Measurements from ENCODE around the gene ZNG1B.
"Not testable (repeated sequence)": the region's sequence is repeated elsewhere in the genome, so short reads cannot be mapped to it uniquely, and the experiment has no call there.

The ZNG1B gene

GRCh38 chr2:113527350-113528045 lies 90.0 kb downstream of the ZNG1B start:
- H3K27ac Mint-ChIP-seq; H3K36me3 Mint-ChIP-seq; H3K27me3 Mint-ChIP-seq; H3K4me1 Mint-ChIP-seq (ENCODE audit: low read depth); H3K9me3 Mint-ChIP-seq (ENCODE audit: low read depth); H3K4me3 Mint-ChIP-seq: not testable (repeated sequence)

- H3K27ac Mint-ChIP-seq; H3K36me3 Mint-ChIP-seq; H3K4me3 Mint-ChIP-seq; H3K9me3 Mint-ChIP-seq (ENCODE audit: low read depth); H3K4me1 Mint-ChIP-seq (ENCODE audit: low read depth); H3K27me3 Mint-ChIP-seq: not testable (repeated sequence)
These were observed 90.6 kb downstream of the ZNG1B start for GRCh38 chr2:113528126-113528525.

- not testable (repeated sequence) for H3K36me3 Mint-ChIP-seq, H3K27ac Mint-ChIP-seq, H3K4me3 Mint-ChIP-seq
These were observed 91.4 kb downstream of the ZNG1B start for GRCh38 chr2:113528904-113529303.

GRCh38 chr2:113532991-113533390 lies 95.5 kb downstream of the ZNG1B start:
- H3K27me3 Mint-ChIP-seq; H3K27ac Mint-ChIP-seq; H3K36me3 Mint-ChIP-seq; H3K4me3 Mint-ChIP-seq; H3K9me3 Mint-ChIP-seq (ENCODE audit: low read depth); H3K4me1 Mint-ChIP-seq (ENCODE audit: low read depth): not testable (repeated sequence)

More at GRCh38 chr2:113528904-113529303, 91.4 kb downstream of the ZNG1B start:
- H3K27me3 Mint-ChIP-seq; H3K9me3 Mint-ChIP-seq (ENCODE audit: low read depth); H3K4me1 Mint-ChIP-seq (ENCODE audit: low read depth): not testable (repeated sequence)

- H3K27me3 Mint-ChIP-seq; H3K4me3 Mint-ChIP-seq; H3K9me3 Mint-ChIP-seq (ENCODE audit: low read depth); H3K36me3 Mint-ChIP-seq; H3K27ac Mint-ChIP-seq; H3K4me1 Mint-ChIP-seq (ENCODE audit: low read depth): not testable (repeated sequence)
These were observed 99.1 kb downstream of the ZNG1B start for GRCh38 chr2:113536573-113536972.

- H3K9me3 Mint-ChIP-seq (ENCODE audit: low read depth); H3K27me3 Mint-ChIP-seq; H3K4me1 Mint-ChIP-seq (ENCODE audit: low read depth); H3K36me3 Mint-ChIP-seq; H3K27ac Mint-ChIP-seq: not testable (repeated sequence)
- peak overlapping the region; percentile 73 for H3K4me3 Mint-ChIP-seq
These were observed 103.3 kb downstream of the ZNG1B start for GRCh38 chr2:113540834-113541203.

- H3K27me3 Mint-ChIP-seq; H3K9me3 Mint-ChIP-seq (ENCODE audit: low read depth); H3K4me1 Mint-ChIP-seq (ENCODE audit: low read depth); H3K36me3 Mint-ChIP-seq; H3K27ac Mint-ChIP-seq: not testable (repeated sequence)
- H3K4me3 Mint-ChIP-seq: peak overlapping the region; percentile 73
These were observed 103.9 kb downstream of the ZNG1B start for GRCh38 chr2:113541204-113541975.

GRCh38 chr2:113541976-113542485 lies 104.5 kb downstream of the ZNG1B start:
- not testable (repeated sequence) for H3K36me3 Mint-ChIP-seq; H3K4me1 Mint-ChIP-seq (ENCODE audit: low read depth); H3K9me3 Mint-ChIP-seq (ENCODE audit: low read depth); H3K27me3 Mint-ChIP-seq; H3K27ac Mint-ChIP-seq
- H3K4me3 Mint-ChIP-seq: peak overlapping the region; percentile 82

- H3K9me3 Mint-ChIP-seq (ENCODE audit: low read depth); H3K27ac Mint-ChIP-seq; H3K27me3 Mint-ChIP-seq; H3K36me3 Mint-ChIP-seq; H3K4me1 Mint-ChIP-seq (ENCODE audit: low read depth): not testable (repeated sequence)
- peak overlapping the region; percentile 82 for H3K4me3 Mint-ChIP-seq
These were observed 105.0 kb downstream of the ZNG1B start for GRCh38 chr2:113542529-113542928.

Data from activated naive CD8-positive, alpha-beta T cell (primary cell).